ENCODE data around the gene DNAH5. TPM values are rescaled to one million over a fixed set of nuclear protein-coding genes. Genes with fewer than 3 reads are reported as not detected.

DNAH5 gene
- polyA plus RNA-seq, 1 experiment, result 1.1 TPM

GRCh38 chr5:13865312-13865711 lies 79.2 kb downstream of the DNAH5 start:
- Histone ChIP-seq H3K4me3 (ENCODE audit: low read depth, low read length) (no peak overlapping the region), H3K27me3 (ENCODE audit: control insufficient read depth, insufficient read depth, low read length) (no peaks in the 10 kb centered on the region), H3K36me3 (ENCODE audit: control insufficient read depth, insufficient read depth, low read length) (no peaks in the 10 kb centered on the region)
- DNase-seq (ENCODE audit: low read depth), result no peak
- POLR2A ChIA-PET, result no interaction called here
- CTCF ChIA-PET, result no interaction called here
- no peak for TF ChIP-seq CTCF (IDR thresholded peaks at IDR 0.05; ENCODE audit: insufficient read depth, low read depth, low read length)

GRCh38 chr5:13860146-13860545 lies 84.3 kb downstream of the DNAH5 start:
- no peak for DNase-seq (ENCODE audit: low read depth)
- Histone ChIP-seq H3K4me3 (ENCODE audit: low read depth, low read length) (no peak overlapping the region), H3K36me3 (ENCODE audit: control insufficient read depth, insufficient read depth, low read length) (no peaks in the 10 kb centered on the region), H3K27me3 (ENCODE audit: control insufficient read depth, insufficient read depth, low read length) (no peaks in the 10 kb centered on the region)
- TF ChIP-seq CTCF (IDR thresholded peaks at IDR 0.05; ENCODE audit: insufficient read depth, low read depth, low read length), result no peak
- ChIA-PET POLR2A (no interaction called here), CTCF (no interaction called here)

GRCh38 chr5:13859270-13860065 lies 85.0 kb downstream of the DNAH5 start:
- ChIA-PET CTCF (no interaction called here), POLR2A (no interaction called here)
- Histone ChIP-seq H3K27me3 (ENCODE audit: control insufficient read depth, insufficient read depth, low read length) (no peaks in the 10 kb centered on the region), H3K36me3 (ENCODE audit: control insufficient read depth, insufficient read depth, low read length) (no peaks in the 10 kb centered on the region), H3K4me3 (ENCODE audit: low read depth, low read length) (no peak overlapping the region)
- no peak for DNase-seq (ENCODE audit: low read depth)
- TF ChIP-seq CTCF (IDR thresholded peaks at IDR 0.05; ENCODE audit: insufficient read depth, low read depth, low read length), result no peak

- Histone ChIP-seq H3K27me3 (ENCODE audit: control insufficient read depth, insufficient read depth, low read length) (no peaks in the 10 kb centered on the region), H3K36me3 (ENCODE audit: control insufficient read depth, insufficient read depth, low read length) (no peaks in the 10 kb centered on the region), H3K4me3 (ENCODE audit: low read depth, low read length) (no peak overlapping the region)
- TF ChIP-seq CTCF (IDR thresholded peaks at IDR 0.05; ENCODE audit: insufficient read depth, low read depth, low read length), result no peak
- ChIA-PET POLR2A (no interaction called here), CTCF (no interaction called here)
- no peak for DNase-seq (ENCODE audit: low read depth)
Measured at GRCh38 chr5:13843175-13843846, 101.2 kb downstream of the DNAH5 start.

GRCh38 chr5:13833440-13833839 lies 111.0 kb downstream of the DNAH5 start:
- ChIA-PET CTCF (interaction anchor here (1.0 kb wide), 1 partner anchor 11 kb away, joined by 3 read pairs; no protein-coding TSS in a partner anchor), POLR2A (no interaction called here)
- TF ChIP-seq CTCF (IDR thresholded peaks at IDR 0.05; ENCODE audit: insufficient read depth, low read depth, low read length), result no peak
- DNase-seq (ENCODE audit: low read depth), result no peak
- Histone ChIP-seq H3K36me3 (ENCODE audit: control insufficient read depth, insufficient read depth, low read length) (no peaks in the 10 kb centered on the region), H3K27me3 (ENCODE audit: control insufficient read depth, insufficient read depth, low read length) (no peaks in the 10 kb centered on the region), H3K4me3 (ENCODE audit: low read depth, low read length) (no peak overlapping the region)

All from BJ (cell line).